Measurements from ENCODE around the gene CYP11A1.
A peak's percentile ranks its signal among the peaks of the same experiment; 100 is the strongest.

Gene CYP11A1

DNA sequence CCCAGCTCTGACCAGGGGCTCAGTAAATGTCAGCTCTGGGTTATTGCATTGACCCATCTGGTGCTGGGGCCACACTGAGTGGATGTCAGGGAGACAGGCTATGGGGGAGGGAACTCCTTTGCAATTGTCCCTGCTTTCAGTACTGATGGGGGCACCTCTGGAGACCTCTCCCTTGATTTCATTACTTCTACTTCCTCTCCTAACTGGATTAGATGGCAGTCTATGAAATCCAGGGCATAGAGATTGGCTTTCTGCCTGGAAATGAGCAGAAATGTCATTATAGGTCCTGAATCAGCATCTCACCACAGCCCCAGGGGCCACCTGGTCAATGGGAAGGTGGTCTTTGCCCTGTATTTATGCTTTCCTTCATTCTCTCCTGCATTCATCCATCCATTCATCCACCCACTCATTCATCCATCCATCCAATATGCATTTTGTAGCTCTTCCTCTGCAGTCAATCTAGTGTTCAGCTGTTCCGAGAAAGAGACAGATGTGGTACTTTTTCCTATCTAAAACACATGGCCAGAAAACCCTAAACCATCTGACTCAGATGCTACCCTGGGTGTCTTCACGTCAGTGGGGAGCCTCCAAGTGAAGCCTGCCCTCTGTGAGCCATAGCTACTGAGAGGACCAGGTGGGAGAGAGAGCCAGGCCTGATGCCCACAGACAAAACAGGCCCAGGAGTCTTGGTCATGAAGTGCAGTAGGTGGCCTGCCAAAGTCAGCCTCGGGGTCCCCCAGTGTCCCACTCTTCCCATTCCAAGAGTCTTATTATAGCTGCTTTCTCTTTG lies 74.2 kb downstream of the CYP11A1 start:
- no peak for DNase-seq

DNA sequence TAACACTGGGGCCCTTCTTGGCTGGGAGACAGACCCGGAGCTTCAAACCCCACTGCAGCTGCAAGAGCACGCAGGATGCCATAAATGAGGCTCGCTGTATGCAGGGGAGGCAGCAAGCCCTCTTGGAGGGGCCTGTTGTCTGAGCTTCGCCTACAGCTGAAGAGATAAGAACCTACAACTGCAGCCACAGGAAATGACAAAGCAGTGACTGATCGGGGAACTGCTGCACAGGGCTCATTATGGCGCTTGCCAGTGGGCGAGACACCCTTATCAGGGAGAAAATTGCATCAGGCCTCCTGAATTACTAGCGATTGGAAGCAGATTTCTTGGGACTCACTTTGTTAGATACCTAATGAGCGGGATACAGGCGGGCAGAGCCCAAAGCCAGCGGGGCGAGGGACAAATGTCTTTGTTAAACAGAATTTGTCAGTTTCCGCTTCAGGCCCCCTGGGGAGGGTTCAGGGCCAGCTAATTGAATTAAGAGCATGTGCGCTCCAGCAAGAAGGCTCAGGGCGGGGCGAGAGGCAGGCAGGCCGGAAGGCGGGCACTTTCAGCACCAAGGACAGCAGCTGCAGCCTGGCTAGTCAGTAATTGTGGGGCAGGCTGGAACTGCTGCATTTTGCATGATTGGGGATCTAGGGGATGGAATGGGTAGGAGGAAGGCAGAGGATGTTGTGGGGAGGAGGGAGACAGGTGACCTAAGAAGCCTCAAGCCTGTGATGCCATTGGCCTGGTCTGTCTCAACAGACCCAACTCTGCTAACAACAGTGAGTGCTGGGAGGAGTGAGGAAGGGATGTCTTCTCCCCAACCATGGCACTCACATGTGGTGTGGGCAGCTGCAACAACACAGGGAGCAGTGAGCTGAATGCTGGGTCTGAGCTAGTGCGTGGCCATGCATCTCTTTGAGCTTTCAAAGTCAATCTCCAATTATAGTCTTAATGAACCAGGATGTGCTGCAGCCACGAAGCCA lies 76.1 kb downstream of the CYP11A1 start:
- peak; percentile 74 for DNase-seq

DNA sequence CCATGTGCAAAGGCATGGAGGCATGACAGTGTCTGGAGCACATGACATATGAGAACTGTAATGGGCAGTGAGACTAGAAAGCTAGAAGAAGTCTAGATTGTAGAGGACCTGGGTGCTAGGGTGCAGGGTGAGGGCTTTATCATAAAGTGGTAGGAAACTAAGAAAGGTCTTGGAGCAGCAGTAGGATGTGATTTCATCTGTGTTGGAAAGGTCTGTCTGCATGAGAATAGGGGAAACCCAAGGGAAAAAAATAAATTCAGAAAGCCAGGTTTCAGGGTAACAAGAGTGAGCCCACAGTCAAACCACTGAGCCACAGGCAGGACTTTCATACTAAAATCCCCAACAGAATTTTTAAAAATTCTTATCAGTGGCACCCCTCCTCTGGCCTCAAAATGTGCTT lies 76.8 kb downstream of the CYP11A1 start:
- DNase-seq, result no peak

DNA sequence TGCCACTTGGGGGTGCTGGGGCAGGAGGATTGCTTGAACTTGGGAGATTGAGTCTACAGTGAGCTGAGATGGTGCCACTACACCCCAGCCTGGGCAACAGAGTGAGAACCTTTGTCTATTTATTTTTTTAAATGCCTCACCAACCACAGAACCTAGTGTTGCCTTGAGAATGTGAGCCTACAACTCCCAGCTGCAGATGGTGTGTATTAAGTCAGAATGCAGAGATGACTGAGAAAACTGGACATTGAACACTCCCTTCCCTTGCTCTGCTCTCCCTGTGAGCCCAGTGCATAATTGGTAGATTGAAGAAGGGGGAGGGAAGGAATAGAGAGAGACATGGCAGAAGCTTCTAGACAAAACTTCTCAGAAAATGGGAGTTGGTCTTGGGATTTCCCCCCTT lies 77.8 kb downstream of the CYP11A1 start:
- no peak for DNase-seq

Measured in fibroblast of skin of right quadriceps (primary cell).